Bronchial epithelial cell (primary cell): ENCODE results near the gene KLHL11. TPM values are rescaled to one million over a fixed set of nuclear protein-coding genes. Genes with fewer than 3 reads are reported as not detected.
A peak's percentile ranks its signal among the peaks of the same experiment; 100 is the strongest.
"Not testable (repeated sequence)": the region's sequence is repeated elsewhere in the genome, so short reads cannot be mapped to it uniquely, and the experiment has no call there.

Source experiments
- DNase-seq: peaks from one replicate; pipeline ENCODE4 v3.0.0-alpha.2; 2010; ENCODE audit warnings: low read depth
- FAIRE-seq: peaks from 2 replicates; lab custom pipeline; 2011; peaks lifted over from hg19 to GRCh38; lab: Jason Lieb, UNC
- H3K27me3 ChIP-seq: 2 replicates; pipeline ENCODE4 v1.5.1; 2011; ENCODE audit warnings: low read length; ENCODE audit not compliant: control insufficient read depth, insufficient read depth
- H3K36me3 ChIP-seq: 2 replicates; pipeline ENCODE4 v1.5.1; 2011; ENCODE audit warnings: low read length; ENCODE audit not compliant: control insufficient read depth, insufficient read depth
- H3K4me3 ChIP-seq: 2 replicates; pipeline ENCODE4 v1.5.1; 2011; ENCODE audit warnings: mild to moderate bottlenecking, low read depth, low read length, control low read depth
- CTCF ChIP-seq: IDR thresholded peaks from 2 replicates; pipeline ENCODE4 v1.5.1; 2011; ENCODE audit warnings: mild to moderate bottlenecking, moderate library complexity, low read length, control low read depth, inconsistent platforms; ENCODE audit not compliant: insufficient read depth, severe bottlenecking
- total RNA-seq: library from RNA; depleted of rRNA; stranded (reverse); fragments of >200 nt; gene quantifications from 2 replicates; pipeline ENCODE4 v1.2.1, GENCODE V29; 2014

Gene KLHL11
- total RNA-seq, 1 donor from 2014 or later: 33.2 TPM

DNA sequence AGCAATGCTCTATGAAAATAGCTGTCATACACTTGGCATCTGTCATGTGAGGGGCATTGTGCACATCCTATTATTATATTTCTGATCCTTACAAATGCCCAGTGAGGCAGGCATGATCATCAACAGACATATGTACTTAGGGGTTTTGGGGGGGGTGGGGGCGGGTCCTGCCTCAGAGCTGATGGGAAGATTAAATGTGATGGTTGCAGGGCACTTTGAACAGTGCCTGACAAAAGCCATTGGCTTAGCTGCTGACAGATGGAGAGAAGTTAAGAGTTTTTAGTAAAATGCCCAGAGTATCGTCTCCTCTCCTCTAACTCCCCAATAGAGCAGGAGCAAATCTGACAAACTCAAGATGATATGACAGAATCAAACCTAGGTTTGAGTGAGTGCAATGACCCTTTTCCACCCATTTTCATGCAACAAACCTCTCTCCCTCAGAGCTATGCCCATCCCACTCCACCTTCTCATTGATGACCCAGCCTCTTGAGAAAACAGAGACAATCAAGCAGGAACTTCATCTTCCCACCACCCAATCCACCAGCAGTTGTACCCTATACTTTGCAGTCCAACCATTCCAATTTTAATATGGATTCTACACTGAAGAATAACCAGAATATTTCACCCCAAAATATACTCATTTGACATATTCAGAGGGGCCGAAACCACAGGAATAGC is 4.8 kb downstream of the KLHL11 start:
- Histone ChIP-seq H3K4me3 (no peak overlapping the region), H3K36me3 (no peaks in the 10 kb centered on the region), H3K27me3 (no peaks in the 10 kb centered on the region)
- DNase-seq (no peak), FAIRE-seq (no peak)
- no peak for TF ChIP-seq CTCF

GRCh38 chr17:41851382-41851781 is 13.8 kb downstream of the KLHL11 start:
- not testable (repeated sequence) for H3K4me3 ChIP-seq, DNase-seq, H3K27me3 ChIP-seq, H3K36me3 ChIP-seq, FAIRE-seq

GRCh38 chr17:41849251-41849990 is 15.8 kb downstream of the KLHL11 start:
- TF ChIP-seq CTCF: no peak
- H3K36me3 ChIP-seq: peaks cover 7% of the 10 kb centered on the region
- FAIRE-seq (no peak), DNase-seq (no peak)
- H3K27me3 ChIP-seq: no peaks in the 10 kb centered on the region
- no peak overlapping the region for H3K4me3 ChIP-seq

DNA sequence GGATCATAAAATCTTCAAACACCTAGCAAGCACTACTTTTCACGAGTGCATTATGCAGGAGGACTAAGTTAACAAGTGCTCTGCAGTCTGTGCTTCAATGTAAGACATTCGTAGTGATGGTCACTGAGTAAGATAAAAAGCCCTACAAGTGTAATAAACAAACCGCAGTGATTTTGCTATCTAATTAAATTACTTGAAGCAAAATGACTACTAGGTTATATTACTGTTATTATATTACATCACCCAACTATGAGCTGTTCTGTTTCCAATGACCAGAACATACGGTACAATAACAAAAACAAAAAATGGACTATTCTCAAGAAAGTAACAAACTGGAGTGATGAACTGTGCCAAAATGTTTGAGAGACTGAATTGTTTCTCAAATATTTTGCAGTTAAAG is 16.4 kb downstream of the KLHL11 start:
- H3K27me3 ChIP-seq: no peaks in the 10 kb centered on the region
- H3K4me3 ChIP-seq: no peak overlapping the region
- no peak for TF ChIP-seq CTCF
- H3K36me3 ChIP-seq: peaks cover 2% of the 10 kb centered on the region
- FAIRE-seq (no peak), DNase-seq (no peak)

DNA sequence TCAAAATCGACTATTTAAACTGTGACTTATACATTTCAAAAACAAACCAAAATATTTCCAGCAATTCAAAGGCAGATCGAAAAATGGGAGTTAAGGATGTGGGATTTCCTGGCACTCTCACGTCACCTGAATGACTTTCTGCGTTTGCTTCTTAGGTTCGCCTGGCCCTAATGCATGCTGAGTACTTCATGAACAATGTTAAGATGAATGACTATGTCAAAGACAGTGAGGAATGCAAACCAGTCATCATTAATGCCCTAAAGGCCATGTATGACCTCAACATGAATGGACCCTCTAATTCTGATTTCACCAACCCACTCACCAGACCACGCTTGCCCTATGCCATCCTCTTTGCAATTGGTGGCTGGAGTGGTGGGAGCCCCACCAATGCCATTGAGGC is 20.3 kb downstream of the KLHL11 start:
- peak; percentile 46 for DNase-seq

GRCh38 chr17:41840781-41841180 is 24.4 kb downstream of the KLHL11 start:
- FAIRE-seq, H3K36me3 ChIP-seq, DNase-seq, H3K27me3 ChIP-seq, H3K4me3 ChIP-seq: not testable (repeated sequence)

More for the DNA sequence above, 20.3 kb downstream of the KLHL11 start:
- no peak for TF ChIP-seq CTCF
- no peaks in the 10 kb centered on the region for H3K27me3 ChIP-seq
- no peak for FAIRE-seq
- H3K36me3 ChIP-seq: no peaks in the 10 kb centered on the region
- no peak overlapping the region for H3K4me3 ChIP-seq

- not testable (repeated sequence) for H3K27me3 ChIP-seq, FAIRE-seq, H3K36me3 ChIP-seq, DNase-seq, H3K4me3 ChIP-seq
These were observed 25.8 kb downstream of the KLHL11 start for GRCh38 chr17:41839448-41839847.
